ENCODE data around the gene MYCBPAP. TPM values are rescaled to one million over a fixed set of nuclear protein-coding genes. Genes with fewer than 3 reads are reported as not detected.

MYCBPAP gene
- total RNA-seq, 2 donors from 2014 or later: 0.16 to 0.19 TPM

DNA sequence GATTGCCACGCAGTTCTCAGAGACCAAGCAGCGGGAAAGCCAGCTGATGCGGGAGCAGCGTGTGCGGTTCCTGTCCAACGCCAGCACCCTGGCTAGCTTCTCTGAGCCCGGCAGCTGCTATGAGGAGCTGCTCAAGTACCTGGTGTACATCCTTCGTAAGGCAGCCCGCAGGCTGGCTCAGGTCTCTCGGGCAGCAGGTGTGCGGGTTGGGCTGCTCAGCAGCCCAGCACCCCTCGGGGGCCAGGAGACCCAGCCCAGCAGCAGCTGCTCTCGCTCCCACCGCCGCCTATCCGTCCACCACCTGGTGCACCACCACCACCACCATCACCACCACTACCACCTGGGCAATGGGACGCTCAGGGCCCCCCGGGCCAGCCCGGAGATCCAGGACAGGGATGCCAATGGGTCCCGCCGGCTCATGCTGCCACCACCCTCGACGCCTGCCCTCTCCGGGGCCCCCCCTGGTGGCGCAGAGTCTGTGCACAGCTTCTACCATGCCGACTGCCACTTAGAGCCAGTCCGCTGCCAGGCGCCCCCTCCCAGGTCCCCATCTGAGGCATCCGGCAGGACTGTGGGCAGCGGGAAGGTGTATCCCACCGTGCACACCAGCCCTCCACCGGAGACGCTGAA is 67.5 kb downstream of the MYCBPAP start:
- TF ChIP-seq, protein P1, sequence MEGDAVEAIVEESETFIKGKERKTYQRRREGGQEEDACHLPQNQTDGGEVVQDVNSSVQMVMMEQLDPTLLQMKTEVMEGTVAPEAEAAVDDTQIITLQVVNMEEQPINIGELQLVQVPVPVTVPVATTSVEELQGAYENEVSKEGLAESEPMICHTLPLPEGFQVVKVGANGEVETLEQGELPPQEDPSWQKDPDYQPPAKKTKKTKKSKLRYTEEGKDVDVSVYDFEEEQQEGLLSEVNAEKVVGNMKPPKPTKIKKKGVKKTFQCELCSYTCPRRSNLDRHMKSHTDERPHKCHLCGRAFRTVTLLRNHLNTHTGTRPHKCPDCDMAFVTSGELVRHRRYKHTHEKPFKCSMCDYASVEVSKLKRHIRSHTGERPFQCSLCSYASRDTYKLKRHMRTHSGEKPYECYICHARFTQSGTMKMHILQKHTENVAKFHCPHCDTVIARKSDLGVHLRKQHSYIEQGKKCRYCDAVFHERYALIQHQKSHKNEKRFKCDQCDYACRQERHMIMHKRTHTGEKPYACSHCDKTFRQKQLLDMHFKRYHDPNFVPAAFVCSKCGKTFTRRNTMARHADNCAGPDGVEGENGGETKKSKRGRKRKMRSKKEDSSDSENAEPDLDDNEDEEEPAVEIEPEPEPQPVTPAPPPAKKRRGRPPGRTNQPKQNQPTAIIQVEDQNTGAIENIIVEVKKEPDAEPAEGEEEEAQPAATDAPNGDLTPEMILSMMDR (IDR thresholded peaks at IDR 0.05): no peak
- Histone ChIP-seq H3K27me3 (no peaks in the 10 kb centered on the region), H3K4me3 (no peak overlapping the region), H3K4me1 (peaks cover 0 to 9% of the 10 kb centered on the region in 2 donors), H3K9me3 (no peaks in the 10 kb centered on the region), H3K36me3 (no peaks in the 10 kb centered on the region), H3K27ac (no peak overlapping the region)
- no peak for DNase-seq (ENCODE audit: low spot score)

DNA sequence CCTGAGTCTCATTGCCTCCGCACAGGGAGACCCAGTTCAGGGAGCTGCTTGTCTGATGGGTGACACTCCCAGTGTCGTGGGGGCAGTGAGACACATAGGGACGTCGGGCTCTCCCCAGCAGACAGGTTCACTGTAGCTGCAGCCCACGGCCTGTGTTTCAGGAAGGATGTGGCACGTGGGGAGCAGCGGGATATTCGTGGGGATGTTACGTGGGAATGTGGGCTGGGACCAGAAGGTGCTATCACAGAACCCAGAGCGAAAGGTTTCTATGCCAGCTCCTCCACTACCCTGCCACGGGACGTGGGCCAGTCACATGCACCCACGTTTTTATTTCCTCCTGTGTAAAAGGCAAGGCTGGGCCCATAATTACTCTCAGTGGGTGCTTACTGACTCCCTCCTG is 68.6 kb downstream of the MYCBPAP start:
- Histone ChIP-seq H3K27me3 (no peaks in the 10 kb centered on the region), H3K9me3 (no peaks in the 10 kb centered on the region), H3K4me3 (no peak overlapping the region), H3K27ac (no peak overlapping the region), H3K36me3 (no peaks in the 10 kb centered on the region), H3K4me1 (peaks cover 0 to 9% of the 10 kb centered on the region in 2 donors)
- TF ChIP-seq, protein P1 (IDR thresholded peaks at IDR 0.05): no peak
- no peak for DNase-seq (ENCODE audit: low spot score)

DNA sequence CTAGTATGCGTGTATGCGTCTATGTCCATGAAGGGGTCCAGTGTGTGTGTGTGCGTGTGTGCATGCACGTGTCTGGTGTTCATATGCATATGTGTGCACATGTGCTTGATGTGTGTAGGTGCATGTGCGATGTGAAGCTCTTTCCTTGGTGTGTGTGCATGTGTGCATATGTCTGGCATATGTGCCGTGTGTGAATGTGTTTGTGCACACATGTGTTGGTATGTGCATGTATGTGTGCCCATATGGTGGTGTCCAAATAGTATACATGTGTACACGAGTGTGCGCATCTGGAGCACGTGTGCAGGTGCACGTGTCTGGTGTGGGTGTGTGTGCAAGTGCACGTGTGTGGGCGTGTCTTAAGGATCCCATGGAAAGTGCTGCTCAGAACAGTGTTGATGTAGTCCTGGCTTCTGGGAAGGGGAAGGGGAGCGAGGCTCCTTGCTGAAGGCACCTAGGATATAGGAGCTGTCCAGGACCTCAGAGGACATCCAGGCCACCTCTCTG is 69.3 kb downstream of the MYCBPAP start:
- Histone ChIP-seq H3K4me1 (peaks cover 0 to 14% of the 10 kb centered on the region in 2 donors), H3K36me3 (no peaks in the 10 kb centered on the region), H3K4me3 (no peak overlapping the region), H3K27ac (no peak overlapping the region), H3K27me3 (no peaks in the 10 kb centered on the region), H3K9me3 (no peaks in the 10 kb centered on the region)
- TF ChIP-seq, protein P1 (IDR thresholded peaks at IDR 0.05): no peak
- DNase-seq (ENCODE audit: low spot score): no peak

DNA sequence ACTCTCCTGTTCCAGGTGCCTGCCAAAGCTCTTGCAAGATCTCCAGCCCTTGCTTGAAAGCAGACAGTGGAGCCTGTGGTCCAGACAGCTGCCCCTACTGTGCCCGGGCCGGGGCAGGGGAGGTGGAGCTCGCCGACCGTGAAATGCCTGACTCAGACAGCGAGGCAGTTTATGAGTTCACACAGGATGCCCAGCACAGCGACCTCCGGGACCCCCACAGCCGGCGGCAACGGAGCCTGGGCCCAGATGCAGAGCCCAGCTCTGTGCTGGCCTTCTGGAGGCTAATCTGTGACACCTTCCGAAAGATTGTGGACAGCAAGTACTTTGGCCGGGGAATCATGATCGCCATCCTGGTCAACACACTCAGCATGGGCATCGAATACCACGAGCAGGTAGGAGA is 69.9 kb downstream of the MYCBPAP start:
- Histone ChIP-seq H3K36me3 (no peaks in the 10 kb centered on the region), H3K4me3 (no peak overlapping the region), H3K9me3 (no peaks in the 10 kb centered on the region), H3K4me1 (peaks cover 0 to 18% of the 10 kb centered on the region in 2 donors), H3K27me3 (no peaks in the 10 kb centered on the region), H3K27ac (no peak overlapping the region)
- TF ChIP-seq, protein P1 (IDR thresholded peaks at IDR 0.05): no peak
- DNase-seq (ENCODE audit: low spot score): no peak

- DNase-seq (ENCODE audit: low spot score): no peak
- H3K4me1 ChIP-seq: peaks cover 0 to 22% of the 10 kb centered on the region in 2 donors
These were observed 71.2 kb downstream of the MYCBPAP start for GRCh38 chr17:50579399-50579798.

More at GRCh38 chr17:50579399-50579798, 71.2 kb downstream of the MYCBPAP start:
- Histone ChIP-seq H3K36me3 (no peaks in the 10 kb centered on the region), H3K27ac (no peak overlapping the region), H3K4me3 (no peak overlapping the region), H3K9me3 (no peaks in the 10 kb centered on the region), H3K27me3 (no peaks in the 10 kb centered on the region)
- TF ChIP-seq, protein P1 (IDR thresholded peaks at IDR 0.05): no peak
